HG03342 (cell line): ENCODE measurements around the gene FSIP1.

Source experiments
- ATAC-seq: cut with Tn5 transposase; IDR thresholded peaks from one replicate; pipeline ENCODE4 v1.9.1; 2021; ENCODE audit warnings: mild to moderate bottlenecking, moderate library complexity; ENCODE audit not compliant: unreplicated experiment

Gene FSIP1

DNA sequence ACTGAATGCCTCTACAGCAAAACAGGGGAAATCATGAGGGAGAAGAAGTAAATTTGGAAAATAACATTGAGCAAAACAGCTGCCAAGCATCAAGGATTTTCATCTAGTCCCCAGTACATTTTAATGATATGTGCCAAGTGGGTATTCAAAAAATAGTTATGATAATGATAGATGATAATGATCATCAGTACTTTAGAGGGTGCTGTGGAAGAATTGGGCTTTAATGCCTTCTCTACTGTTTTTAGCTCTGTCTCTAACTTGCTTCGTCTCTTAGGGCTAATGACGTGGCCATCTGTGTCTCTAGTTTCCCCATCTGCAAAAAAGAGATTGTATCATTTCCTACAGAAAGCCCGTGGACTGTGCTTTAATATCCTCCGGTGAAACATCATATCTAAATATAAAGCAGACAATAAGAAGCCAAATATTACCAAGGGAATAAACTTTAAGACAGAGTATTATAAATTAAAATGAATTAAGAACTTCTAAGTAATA, 10.2 kb upstream of the FSIP1 start:
- no peak for ATAC-seq

DNA sequence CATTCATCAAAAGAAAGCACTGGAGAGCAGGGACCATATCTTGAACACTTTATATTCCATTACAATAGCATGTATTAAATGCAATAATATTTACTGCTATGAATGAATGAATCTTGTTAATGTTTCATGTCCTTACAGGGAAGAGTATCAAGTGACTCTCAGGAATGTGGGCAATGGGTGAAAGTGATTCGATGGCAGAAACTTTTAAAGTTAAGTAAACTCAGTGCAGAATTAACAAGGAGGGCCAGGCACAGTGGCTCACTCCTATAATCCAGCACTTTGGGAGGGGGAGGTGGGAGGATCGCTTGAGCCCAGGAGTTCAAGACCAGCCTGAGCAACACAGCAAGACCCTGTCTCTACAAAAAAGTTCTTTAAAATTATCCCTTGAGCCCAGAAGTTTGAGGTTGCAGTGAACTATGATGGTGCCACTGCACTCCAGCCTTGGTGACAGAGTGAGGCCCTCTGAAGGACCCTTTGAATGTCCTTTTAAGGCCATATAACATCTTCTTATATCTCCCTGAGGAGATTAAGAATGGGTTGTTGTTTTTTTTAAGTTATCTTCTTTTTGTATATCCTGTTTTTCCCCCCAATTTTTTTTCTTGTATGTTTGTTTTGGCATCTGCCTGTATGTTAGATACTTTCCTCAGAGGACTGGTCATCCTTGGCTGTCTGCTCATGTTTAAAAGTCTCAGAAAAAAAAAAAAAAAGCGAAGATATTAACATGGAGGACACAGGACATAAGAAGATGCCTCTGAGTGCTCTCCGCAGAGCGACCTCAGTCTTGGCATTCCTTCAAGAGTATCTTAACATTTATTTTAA, 9.6 kb upstream of the FSIP1 start:
- ATAC-seq = no peak

DNA sequence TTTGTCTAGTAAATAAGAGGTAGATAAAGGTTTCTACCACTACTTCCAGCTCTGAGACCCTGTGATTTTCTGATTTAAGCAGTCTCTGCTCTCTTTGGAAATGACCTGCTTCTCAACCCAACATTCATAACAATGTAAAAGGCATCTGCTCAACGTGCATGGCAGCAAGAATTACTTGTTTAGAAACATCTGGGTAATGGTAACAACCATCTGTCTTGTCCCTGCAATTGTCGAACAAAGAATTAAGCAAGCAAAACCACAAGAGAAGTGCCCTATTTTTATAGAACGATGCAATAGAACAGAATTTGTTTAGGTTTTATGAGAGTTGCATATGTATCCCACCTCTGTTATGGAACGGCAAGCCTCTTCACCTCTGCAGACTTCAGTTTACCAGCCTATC, 7.1 kb upstream of the FSIP1 start:
- ATAC-seq = no peak

GRCh38 chr15:39788800-39789565, 6.3 kb upstream of the FSIP1 start:
- ATAC-seq = no peak

- no peak for ATAC-seq
Observed at GRCh38 chr15:39788108-39788507, 5.5 kb upstream of the FSIP1 start.

- no peak for ATAC-seq
Observed at GRCh38 chr15:39787479-39787878, 4.8 kb upstream of the FSIP1 start.

DNA sequence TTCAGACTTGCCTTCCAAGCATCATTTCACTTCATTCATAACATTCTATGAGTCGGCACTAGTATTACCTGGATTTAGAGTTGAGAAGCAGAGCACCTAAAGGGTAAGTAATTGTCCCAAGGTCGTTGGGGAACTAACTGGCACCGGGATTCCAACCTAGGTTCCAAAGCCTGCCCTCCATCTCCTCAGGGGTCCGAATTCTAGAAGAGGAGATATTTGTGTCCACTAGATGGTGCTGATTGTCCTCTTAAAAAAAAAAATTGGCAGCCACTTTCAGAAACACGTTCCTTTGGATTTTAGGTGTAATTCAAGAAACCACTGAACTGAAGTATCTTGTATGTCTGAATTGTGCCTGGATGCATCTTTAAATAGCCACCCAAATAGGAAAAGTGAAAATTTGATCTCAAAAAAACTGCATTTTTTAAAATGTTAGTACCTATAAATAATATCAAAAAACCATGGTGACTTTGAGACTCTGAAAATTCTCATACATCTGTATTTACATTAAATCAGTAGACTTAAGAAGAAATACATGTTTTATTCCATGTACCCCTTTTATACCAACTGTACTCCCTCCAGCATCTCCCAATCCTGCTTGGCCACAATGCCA, 3.9 kb upstream of the FSIP1 start:
- ATAC-seq = no peak

DNA sequence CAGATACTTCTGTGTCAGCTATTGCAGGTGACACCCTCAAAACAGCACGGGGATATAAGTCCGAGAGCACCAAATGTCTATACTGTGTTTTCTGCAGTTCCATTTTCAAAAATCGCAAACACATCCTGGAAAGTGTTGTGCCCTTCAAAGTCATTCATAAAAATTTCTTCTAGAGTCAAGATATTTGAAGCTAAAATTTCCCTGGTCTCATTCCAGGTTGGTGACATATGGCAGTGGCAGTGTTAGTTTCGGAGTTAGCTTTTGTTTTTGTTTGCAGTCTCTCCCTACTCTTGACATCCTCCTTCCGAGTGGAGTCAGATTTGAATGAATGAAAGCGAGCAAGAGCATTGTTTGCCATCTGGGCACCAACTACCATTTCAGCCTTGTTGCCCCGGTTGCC, 3.2 kb upstream of the FSIP1 start:
- ATAC-seq = no peak

- no peak for ATAC-seq
Observed at GRCh38 chr15:39785139-39785538, 2.5 kb upstream of the FSIP1 start.

GRCh38 chr15:39784638-39785037, 2.0 kb upstream of the FSIP1 start:
- no peak for ATAC-seq

DNA sequence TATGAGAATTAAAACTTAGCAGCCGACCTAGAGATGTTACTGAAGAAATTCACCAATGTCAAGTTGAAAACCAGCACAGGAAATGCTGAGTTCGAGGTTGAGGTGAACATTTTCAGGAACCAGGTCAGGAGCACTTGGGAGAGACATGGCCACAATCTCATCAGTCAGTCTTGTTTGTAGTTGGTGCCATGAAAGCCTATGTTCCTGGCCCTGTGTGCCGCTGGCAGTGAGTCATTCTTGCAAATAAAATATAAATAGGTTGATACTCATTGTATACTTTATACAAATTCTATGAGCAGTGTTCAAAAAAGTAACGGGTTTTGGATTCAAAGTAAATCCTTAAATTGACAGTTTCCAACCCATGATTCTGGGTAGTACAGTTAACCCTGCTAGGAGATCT, 1.5 kb upstream of the FSIP1 start:
- no peak for ATAC-seq

DNA sequence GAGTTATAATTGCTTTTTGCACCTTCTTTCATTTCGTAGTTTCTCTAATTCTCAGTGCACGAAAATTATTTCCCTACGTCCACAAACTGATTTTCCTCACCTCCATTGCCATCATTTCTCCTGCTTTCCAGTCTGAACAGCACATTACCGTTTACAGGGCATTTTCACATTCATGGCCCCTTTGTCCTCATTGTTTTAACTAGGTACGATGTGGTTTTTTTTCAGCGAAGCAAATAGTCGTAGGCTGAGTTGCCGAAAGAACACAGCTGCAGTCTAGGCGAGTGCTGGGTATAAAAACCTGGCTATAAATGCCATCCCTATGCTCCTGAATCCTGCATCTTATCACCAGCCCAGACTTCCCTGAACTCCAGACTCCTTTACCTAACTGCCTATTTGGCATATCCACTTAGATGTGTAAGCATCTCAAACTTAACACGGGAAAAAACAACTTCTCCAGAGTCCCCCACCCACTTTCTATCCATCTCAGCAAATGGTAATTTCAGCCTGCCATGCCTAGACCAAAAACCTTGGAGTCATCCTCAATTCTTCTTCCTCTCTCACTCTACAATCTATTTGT, 691 bp upstream of the FSIP1 start:
- ATAC-seq = no peak

DNA sequence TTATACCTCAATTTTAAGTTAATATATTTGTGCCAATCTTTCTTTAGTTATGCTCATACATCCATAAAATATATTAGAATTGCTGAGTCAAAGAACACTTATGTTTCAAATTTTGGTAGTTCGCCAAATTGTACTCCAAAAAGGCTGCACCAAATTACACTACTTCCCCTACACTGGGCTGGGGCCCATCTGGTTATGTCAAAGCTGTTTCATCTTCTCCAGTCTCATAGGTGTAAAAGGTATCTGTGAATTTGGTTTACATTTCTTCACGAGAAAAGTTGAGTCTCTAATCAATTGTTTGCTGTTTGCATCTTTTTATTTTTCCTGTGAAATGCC, 706 bp downstream of the FSIP1 start:
- no peak for ATAC-seq

- ATAC-seq = no peak
Observed at GRCh38 chr15:39781147-39781966, 1.3 kb downstream of the FSIP1 start.

- ATAC-seq = no peak
Observed at GRCh38 chr15:39778021-39778420, 4.6 kb downstream of the FSIP1 start.

GRCh38 chr15:39777496-39777895, 5.1 kb downstream of the FSIP1 start:
- no peak for ATAC-seq

DNA sequence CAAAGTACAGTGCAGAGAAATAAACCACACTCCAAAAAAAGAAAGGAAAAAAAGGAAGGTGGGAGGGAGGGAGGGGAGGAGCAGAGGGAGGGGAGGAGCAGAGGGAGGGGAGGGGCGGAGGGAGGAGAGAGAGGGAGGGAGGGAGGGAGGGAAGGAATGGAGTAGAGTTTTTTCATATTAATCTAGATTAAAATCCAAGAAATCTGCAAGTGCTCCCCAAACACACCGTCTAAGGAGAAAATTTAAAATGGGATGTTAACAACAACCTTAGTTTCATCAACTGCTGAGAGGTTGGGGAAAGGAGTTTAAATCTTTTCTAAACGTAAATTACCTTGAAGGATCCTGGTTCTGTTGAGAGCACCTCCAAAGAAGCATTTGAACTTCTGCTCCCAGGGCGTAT, 6.6 kb downstream of the FSIP1 start:
- no peak for ATAC-seq

DNA sequence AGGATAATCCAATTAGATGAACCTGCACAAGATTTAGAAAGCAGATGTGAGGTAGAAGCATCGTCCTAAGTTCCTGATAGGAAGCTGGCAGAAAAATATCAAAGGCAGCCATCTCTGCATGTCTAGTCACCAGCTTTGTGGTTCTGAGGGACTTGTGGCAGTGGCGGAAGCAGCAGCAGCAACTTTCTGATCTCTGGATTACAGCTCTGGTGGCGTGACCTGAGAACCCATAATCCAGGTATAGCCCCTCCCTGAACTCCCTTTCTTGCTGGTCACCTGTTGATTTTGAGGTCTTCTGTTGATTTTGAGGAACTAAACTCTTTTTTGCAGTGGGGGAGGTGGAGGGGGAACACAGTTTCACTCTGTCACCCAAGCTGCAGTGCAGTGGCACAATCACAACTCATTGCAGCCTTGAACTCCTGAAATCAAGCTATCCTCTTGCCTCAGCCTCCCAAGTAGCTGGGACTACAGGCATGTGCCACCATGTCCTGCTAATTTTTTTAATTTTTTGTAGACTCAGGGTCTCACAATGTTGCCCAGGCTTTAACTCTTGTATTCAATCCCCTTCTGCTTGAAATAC, 7.9 kb downstream of the FSIP1 start:
- no peak for ATAC-seq

- ATAC-seq = no peak
Observed at GRCh38 chr15:39770748-39771689, 11.6 kb downstream of the FSIP1 start.
